ENCODE results near the gene EIF4EBP2.

EIF4EBP2 gene, protein sequence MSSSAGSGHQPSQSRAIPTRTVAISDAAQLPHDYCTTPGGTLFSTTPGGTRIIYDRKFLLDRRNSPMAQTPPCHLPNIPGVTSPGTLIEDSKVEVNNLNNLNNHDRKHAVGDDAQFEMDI

DNA sequence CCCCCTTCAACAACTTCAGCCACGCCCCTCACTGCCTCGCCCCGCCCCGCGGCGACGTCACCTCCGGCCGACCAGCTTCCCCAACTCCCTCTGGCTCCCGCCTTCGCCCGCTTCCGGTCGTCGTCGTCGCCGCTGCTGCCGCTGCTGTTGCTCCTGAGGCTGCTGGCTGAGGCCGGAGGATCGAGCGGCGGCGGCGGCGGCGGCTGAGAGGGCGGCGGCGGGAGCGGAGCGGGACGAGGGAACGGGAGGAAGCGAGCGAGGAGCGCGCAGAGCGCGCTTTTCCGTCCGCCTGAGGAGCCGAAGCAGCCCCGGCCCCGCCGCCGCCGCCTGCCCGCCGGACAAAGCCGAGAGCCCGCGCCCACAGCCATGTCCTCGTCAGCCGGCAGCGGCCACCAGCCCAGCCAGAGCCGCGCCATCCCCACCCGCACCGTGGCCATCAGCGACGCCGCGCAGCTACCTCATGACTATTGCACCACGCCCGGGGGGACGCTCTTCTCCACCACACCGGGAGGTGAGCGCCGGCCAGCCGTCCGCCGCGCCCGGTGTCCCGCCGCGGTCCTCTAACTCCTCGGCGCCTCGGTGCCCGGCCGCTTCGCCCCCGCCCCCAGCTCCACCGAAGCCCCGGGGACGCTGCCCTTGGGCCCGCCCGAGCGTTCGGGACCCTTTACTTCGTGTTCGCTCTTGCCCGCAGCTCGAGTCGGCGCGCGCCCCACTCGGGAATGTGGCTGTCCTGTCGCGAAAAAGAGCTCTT is at the start of gene EIF4EBP2:
Gene EIF4EBP2 (plus strand): TSS at position 110 of the 751 bp plus-strand sequence. CDS start 257 bp downstream, at position 367.
- Mint-ChIP-seq H3K4me1 (ENCODE audit: low read depth) (peaks cover 36% of the 10 kb centered on the region), H3K27ac (peak within 1 kb of the TSS; percentile 82)

GRCh38 chr10:70354556-70354955 is 49.4 kb upstream of the EIF4EBP2 start:
- Mint-ChIP-seq H3K27me3 (no peaks in the 10 kb centered on the region), H3K36me3 (ENCODE audit: low read depth) (no peaks in the 10 kb centered on the region), H3K27ac (peak overlapping the region; percentile 45), H3K4me1 (ENCODE audit: low read depth) (peaks cover 30% of the 10 kb centered on the region), H3K9me3 (no peaks in the 10 kb centered on the region), H3K4me3 (no peak overlapping the region)

More for the DNA sequence above, at the start of gene EIF4EBP2:
- Mint-ChIP-seq H3K27me3 (no peaks in the 10 kb centered on the region), H3K36me3 (ENCODE audit: low read depth) (peaks cover 15% of the 10 kb centered on the region), H3K4me3 (peak within 1 kb of the TSS; percentile 96), H3K9me3 (no peaks in the 10 kb centered on the region)

DNA sequence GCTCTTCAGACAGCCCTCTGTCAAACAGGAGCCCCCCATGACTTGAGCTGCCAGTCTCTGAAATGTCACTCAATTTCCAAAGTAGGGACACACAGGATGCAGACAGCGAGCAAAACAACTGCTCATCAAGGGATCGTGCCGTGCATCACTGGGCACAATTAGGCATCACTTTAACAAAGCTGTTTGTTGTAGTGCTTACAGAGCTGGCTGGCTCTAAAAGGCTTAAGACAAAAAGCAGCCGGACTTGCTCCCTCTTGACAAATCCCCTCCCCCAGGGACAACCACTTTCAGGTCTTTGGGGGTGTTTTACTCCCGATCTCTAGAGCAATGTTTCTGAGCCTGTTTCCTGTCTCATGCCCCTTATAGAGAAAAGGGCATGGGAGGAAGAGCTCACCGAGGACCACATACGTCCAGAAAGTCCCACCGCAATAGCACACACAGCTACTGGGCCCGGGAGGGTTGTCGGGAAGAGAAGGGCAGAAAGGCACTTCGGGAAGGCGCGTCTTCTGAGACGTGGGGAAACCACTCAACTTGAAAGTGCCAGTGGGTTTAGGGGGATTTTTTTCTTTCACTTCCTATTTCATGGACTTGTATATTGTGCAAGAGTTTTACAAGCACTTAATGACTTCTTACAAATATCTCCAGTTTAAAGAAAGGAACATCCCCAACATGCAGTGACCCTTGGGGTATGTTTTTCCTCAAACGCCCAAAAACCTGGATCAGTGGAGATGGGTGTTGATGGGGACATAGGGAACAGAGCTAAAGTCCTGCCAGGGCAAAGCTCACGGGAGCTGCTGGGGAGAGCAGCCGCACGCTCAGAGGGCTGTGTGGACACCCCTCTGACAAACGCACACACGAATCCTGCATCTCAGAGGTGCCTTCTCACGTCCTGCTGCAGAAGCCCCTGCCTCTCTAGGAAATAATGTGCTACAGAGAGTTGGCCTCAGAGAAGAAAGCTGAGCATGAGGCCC is 48.6 kb upstream of the EIF4EBP2 start:
- Mint-ChIP-seq H3K36me3 (ENCODE audit: low read depth) (no peaks in the 10 kb centered on the region), H3K27me3 (no peaks in the 10 kb centered on the region), H3K4me3 (peak overlapping the region; percentile 73), H3K4me1 (ENCODE audit: low read depth) (peaks cover 30% of the 10 kb centered on the region), H3K9me3 (no peaks in the 10 kb centered on the region), H3K27ac (peak overlapping the region; percentile 71)

GRCh38 chr10:70357565-70357964 is 46.4 kb upstream of the EIF4EBP2 start:
- Mint-ChIP-seq H3K27ac (no peak overlapping the region), H3K36me3 (ENCODE audit: low read depth) (no peaks in the 10 kb centered on the region), H3K4me3 (no peak overlapping the region), H3K4me1 (ENCODE audit: low read depth) (peaks cover 30% of the 10 kb centered on the region), H3K9me3 (no peaks in the 10 kb centered on the region), H3K27me3 (no peaks in the 10 kb centered on the region)

- no peaks in the 10 kb centered on the region for H3K36me3 Mint-ChIP-seq (ENCODE audit: low read depth)
- H3K4me1 Mint-ChIP-seq (ENCODE audit: low read depth) = peaks cover 30% of the 10 kb centered on the region
- H3K27me3 Mint-ChIP-seq = no peaks in the 10 kb centered on the region
- no peak overlapping the region for H3K27ac Mint-ChIP-seq
- H3K4me3 Mint-ChIP-seq = no peak overlapping the region
- H3K9me3 Mint-ChIP-seq = no peaks in the 10 kb centered on the region
These were observed 45.5 kb upstream of the EIF4EBP2 start for GRCh38 chr10:70358446-70358845.

DNA sequence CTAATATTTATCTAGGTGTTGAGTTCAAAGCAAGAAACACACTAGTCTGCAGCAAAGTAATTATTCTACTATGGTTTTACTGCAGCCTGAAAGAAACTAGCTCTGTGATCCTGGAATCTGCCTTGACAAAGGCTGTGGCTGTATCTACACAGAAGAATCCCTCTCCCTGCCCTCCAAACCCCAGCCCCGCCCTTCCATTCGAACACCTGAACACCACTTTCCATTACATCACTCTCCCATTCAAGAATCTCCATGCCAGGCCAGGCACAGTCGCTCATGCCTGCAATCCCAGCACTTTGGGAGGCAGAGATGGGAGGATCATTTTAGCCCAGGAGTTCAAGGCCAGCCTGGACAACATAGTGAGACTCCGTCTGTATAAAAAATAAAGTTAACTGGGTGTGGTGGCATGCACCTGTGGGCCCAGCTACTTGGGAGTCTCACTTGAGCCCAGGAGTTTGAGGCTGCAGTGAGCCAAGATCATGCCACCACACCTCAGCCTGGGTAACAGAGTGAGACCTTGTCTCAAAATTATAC is 44.9 kb upstream of the EIF4EBP2 start:
- Mint-ChIP-seq H3K4me3 (no peak overlapping the region), H3K9me3 (no peaks in the 10 kb centered on the region), H3K27me3 (no peaks in the 10 kb centered on the region), H3K4me1 (ENCODE audit: low read depth) (peaks cover 32% of the 10 kb centered on the region), H3K36me3 (ENCODE audit: low read depth) (no peaks in the 10 kb centered on the region), H3K27ac (no peak overlapping the region)

- Mint-ChIP-seq H3K4me3 (no peak overlapping the region), H3K4me1 (ENCODE audit: low read depth) (peaks cover 29% of the 10 kb centered on the region), H3K9me3 (no peaks in the 10 kb centered on the region), H3K27me3 (no peaks in the 10 kb centered on the region), H3K27ac (no peak overlapping the region), H3K36me3 (ENCODE audit: low read depth) (no peaks in the 10 kb centered on the region)
These were observed 43.7 kb upstream of the EIF4EBP2 start for GRCh38 chr10:70360215-70360614.

DNA sequence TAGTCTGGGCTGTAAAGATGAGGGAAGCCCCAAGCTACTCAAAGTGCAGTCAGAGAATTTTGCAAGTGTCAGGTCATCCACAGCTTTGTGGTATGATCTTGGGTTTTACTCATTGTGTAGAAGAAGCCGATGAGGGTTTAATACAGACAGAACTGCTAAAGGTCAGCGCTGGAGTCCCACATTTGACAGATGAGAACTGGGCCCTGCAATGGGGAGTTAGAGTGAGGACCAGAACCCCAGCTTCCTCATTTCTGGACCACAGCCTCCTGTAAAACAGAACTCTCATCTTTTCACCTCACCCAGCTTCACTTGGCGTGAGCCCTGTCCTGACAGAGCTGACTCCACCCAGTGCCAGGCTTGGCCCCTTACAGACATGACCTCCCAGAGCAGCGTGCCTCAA is 41.6 kb upstream of the EIF4EBP2 start:
- no peak overlapping the region for H3K4me3 Mint-ChIP-seq
- no peak overlapping the region for H3K27ac Mint-ChIP-seq
- no peaks in the 10 kb centered on the region for H3K36me3 Mint-ChIP-seq (ENCODE audit: low read depth)

DNA sequence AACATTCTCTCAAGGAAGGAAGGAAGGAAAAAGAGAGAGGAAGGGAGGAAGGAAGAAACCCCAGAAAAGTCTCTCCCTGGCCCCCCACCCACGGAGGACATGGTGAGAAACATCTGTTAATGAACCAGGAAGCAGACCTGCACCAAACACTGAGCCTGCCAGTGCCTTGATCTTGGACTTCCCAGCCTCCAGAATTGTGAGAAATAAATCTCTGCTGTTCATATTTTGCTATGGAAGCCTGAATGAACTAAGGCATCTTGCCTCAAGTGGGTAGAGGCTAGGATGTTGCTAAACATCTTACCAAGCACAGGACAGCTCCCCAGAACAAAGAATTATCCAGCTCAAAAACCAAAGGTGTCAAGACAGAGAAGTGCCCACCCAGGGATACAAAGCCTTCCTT is 40.7 kb upstream of the EIF4EBP2 start:
- peaks cover 11% of the 10 kb centered on the region for H3K4me1 Mint-ChIP-seq (ENCODE audit: low read depth)

More for the DNA sequence above, 41.6 kb upstream of the EIF4EBP2 start:
- no peaks in the 10 kb centered on the region for H3K9me3 Mint-ChIP-seq
- no peaks in the 10 kb centered on the region for H3K27me3 Mint-ChIP-seq
- H3K4me1 Mint-ChIP-seq (ENCODE audit: low read depth) = peaks cover 15% of the 10 kb centered on the region

DNA sequence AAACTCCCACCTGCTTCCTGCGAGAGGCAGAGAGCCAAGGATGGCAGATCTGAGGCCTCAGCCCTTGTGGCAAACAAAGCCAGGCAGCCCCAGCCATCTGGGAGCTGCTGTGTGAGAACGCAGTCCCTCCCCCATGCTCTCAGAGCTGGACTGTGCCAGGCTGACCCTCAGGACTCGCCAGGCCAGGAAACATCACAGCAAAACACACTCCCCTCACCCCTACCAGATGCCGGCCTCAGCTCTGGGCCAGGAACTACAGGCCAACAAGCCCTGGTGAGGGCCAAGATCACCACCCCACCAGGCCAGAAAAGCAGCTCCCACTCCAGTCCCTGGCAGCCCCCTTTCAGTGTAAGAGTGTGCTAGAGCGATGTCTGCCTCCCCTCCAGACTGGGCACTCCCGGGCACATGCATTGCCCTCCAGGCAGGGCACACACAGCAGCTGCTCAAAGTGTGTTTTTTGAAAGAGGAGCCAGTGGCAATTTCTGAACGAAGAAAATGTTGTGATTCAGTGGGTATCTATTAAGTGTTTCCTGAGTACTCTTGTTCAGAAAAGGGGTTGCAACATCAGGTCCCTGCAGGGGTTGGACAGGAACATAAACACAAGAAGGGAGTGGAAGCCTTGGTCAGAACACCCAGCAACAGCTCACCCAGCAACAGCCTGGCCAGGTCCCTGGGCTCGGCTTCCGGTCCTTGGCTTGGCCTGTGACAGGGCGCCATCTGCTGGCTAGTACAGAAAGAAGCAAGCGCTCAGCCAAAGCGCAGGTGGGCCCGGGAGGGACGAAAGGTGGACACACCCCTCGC is 39.8 kb upstream of the EIF4EBP2 start:
- Mint-ChIP-seq H3K27ac (no peak overlapping the region), H3K4me3 (no peak overlapping the region)

More for the DNA sequence above, 40.7 kb upstream of the EIF4EBP2 start:
- Mint-ChIP-seq H3K27ac (no peak overlapping the region), H3K27me3 (no peaks in the 10 kb centered on the region), H3K4me3 (no peak overlapping the region), H3K36me3 (ENCODE audit: low read depth) (no peaks in the 10 kb centered on the region), H3K9me3 (no peaks in the 10 kb centered on the region)

GRCh38 chr10:70364772-70365091 is 39.2 kb upstream of the EIF4EBP2 start:
- H3K9me3 Mint-ChIP-seq = no peaks in the 10 kb centered on the region
- no peak overlapping the region for H3K4me3 Mint-ChIP-seq
- peaks cover 11% of the 10 kb centered on the region for H3K4me1 Mint-ChIP-seq (ENCODE audit: low read depth)
- H3K27me3 Mint-ChIP-seq = no peaks in the 10 kb centered on the region
- H3K36me3 Mint-ChIP-seq (ENCODE audit: low read depth) = no peaks in the 10 kb centered on the region
- no peak overlapping the region for H3K27ac Mint-ChIP-seq

More for the DNA sequence above, 39.8 kb upstream of the EIF4EBP2 start:
- Mint-ChIP-seq H3K27me3 (no peaks in the 10 kb centered on the region), H3K36me3 (ENCODE audit: low read depth) (no peaks in the 10 kb centered on the region), H3K9me3 (no peaks in the 10 kb centered on the region), H3K4me1 (ENCODE audit: low read depth) (peaks cover 11% of the 10 kb centered on the region)

GRCh38 chr10:70367195-70367796 is 36.6 kb upstream of the EIF4EBP2 start:
- H3K27ac Mint-ChIP-seq = no peak overlapping the region
- H3K9me3 Mint-ChIP-seq = no peaks in the 10 kb centered on the region
- peaks cover 4% of the 10 kb centered on the region for H3K36me3 Mint-ChIP-seq (ENCODE audit: low read depth)
- H3K27me3 Mint-ChIP-seq = no peaks in the 10 kb centered on the region
- H3K4me3 Mint-ChIP-seq = no peak overlapping the region
- peaks cover 11% of the 10 kb centered on the region for H3K4me1 Mint-ChIP-seq (ENCODE audit: low read depth)

- no peaks in the 10 kb centered on the region for H3K27me3 Mint-ChIP-seq
- H3K9me3 Mint-ChIP-seq = no peaks in the 10 kb centered on the region
- no peak overlapping the region for H3K4me3 Mint-ChIP-seq
- H3K4me1 Mint-ChIP-seq (ENCODE audit: low read depth) = peaks cover 10% of the 10 kb centered on the region
- H3K27ac Mint-ChIP-seq = no peak overlapping the region
- peaks cover 5% of the 10 kb centered on the region for H3K36me3 Mint-ChIP-seq (ENCODE audit: low read depth)
These were observed 35.0 kb upstream of the EIF4EBP2 start for GRCh38 chr10:70368774-70369482.
